Measurements from ENCODE around the gene NOD1.
A peak's percentile ranks its signal among the peaks of the same experiment; 100 is the strongest.
"Not testable (repeated sequence)": the region's sequence is repeated elsewhere in the genome, so short reads cannot be mapped to it uniquely, and the experiment has no call there.

Gene NOD1

GRCh38 chr7:30478349-30479201 lies at the start of gene NOD1:
TSS of gene NOD1 (minus strand) at chr7:30478784. CDS start at chr7:30456921, 21,863 bp downstream.
- DNase-seq, result peak; percentile 57

- not testable (repeated sequence) for DNase-seq
These were observed 48.7 kb upstream of the NOD1 start for GRCh38 chr7:30527297-30527696.

GRCh38 chr7:30526163-30526562 lies 47.6 kb upstream of the NOD1 start:
- no peak for DNase-seq

GRCh38 chr7:30525429-30525828 lies 46.8 kb upstream of the NOD1 start:
- no peak for DNase-seq

- no peak for DNase-seq
These were observed 46.0 kb upstream of the NOD1 start for GRCh38 chr7:30524545-30524944.

- no peak for DNase-seq
These were observed 44.9 kb upstream of the NOD1 start for GRCh38 chr7:30523466-30523865.

- DNase-seq, result no peak
These were observed 43.6 kb upstream of the NOD1 start for GRCh38 chr7:30522159-30522558.

- no peak for DNase-seq
These were observed 42.9 kb upstream of the NOD1 start for GRCh38 chr7:30521532-30521931.

GRCh38 chr7:30519122-30519521 lies 40.5 kb upstream of the NOD1 start:
- DNase-seq, result no peak

- no peak for DNase-seq
These were observed 37.2 kb upstream of the NOD1 start for GRCh38 chr7:30515761-30516160.

GRCh38 chr7:30514776-30515175 lies 36.2 kb upstream of the NOD1 start:
- no peak for DNase-seq

GRCh38 chr7:30514177-30514576 lies 35.6 kb upstream of the NOD1 start:
- no peak for DNase-seq

- no peak for DNase-seq
These were observed 35.2 kb upstream of the NOD1 start for GRCh38 chr7:30513762-30514161.

GRCh38 chr7:30511973-30512662 lies 33.5 kb upstream of the NOD1 start:
- no peak for DNase-seq

- no peak for DNase-seq
These were observed 32.9 kb upstream of the NOD1 start for GRCh38 chr7:30511494-30511893.

- no peak for DNase-seq
These were observed 31.8 kb upstream of the NOD1 start for GRCh38 chr7:30510124-30511075.

GRCh38 chr7:30509171-30509857 lies 30.7 kb upstream of the NOD1 start:
- DNase-seq, result not testable (repeated sequence)

GRCh38 chr7:30507346-30507900 lies 28.8 kb upstream of the NOD1 start:
- not testable (repeated sequence) for DNase-seq

- no peak for DNase-seq
These were observed 26.7 kb upstream of the NOD1 start for GRCh38 chr7:30505174-30505697.

GRCh38 chr7:30504301-30505173 lies 26.0 kb upstream of the NOD1 start, which contains the start of gene GGCT:
TSS of gene GGCT (minus strand) at chr7:30504829. CDS start at chr7:30504709, 120 bp downstream.
- DNase-seq, result peak; percentile 96

Measured in CD4-positive, alpha-beta T cell treated with Interferon gamma for 1 hour (primary cell).